GM03348 (cell line): ENCODE data around the gene MIAT.
"Not testable (repeated sequence)": the region's sequence is repeated elsewhere in the genome, so short reads cannot be mapped to it uniquely, and the experiment has no call there.

Source experiments
- DNase-seq: peaks from one replicate; pipeline ENCODE4 v3.0.0; 2012; ENCODE audit warnings: low spot score

MIAT gene

DNA sequence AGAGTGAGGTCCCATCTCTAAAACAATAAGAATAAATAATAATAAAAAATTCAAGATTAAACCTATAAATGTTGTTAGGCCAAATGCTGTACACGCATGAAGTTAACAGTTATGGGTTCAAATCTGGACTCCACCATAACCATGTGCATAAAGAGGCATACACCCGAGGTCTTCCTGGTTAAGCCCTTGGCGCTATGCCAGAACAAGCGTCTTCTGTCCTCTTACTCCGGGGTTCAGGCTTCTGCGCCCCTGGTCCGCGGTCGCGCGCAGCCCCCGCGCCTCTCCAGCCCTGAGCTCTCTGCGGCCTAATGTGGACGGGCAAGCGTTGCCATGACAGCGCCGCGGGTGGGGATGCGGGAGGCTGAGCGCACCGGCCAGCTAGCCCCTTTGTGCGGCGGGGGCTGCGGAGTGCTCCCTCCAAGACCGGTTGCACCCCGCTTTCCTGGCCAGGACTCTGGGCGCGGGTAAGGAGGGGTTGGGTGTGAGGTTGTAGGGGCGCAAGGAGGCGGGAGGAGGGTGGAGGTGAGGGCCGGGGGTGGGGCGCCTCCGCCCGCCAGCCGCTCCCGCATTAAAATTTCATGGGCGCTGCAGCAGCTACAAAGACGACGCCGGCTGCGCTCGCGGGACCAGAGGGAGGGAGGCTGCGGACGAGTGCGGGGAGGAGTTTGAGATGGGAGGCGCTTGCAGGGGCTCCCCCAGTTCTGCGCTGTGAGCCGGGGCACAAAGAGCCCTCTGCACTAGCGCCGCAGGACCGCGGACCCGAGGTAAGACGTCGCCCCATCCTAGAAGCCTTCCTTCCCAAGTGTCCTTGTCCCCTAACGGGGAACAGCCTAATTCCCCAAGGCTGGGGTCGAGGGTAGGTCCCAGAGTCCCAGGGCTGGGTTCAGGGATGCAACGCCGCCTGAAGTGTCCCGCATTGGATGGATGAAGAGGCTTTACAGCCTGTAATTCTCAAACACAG is at the start of gene MIAT:
MIAT (plus strand) TSS at position 698 of the 961 bp plus-strand sequence.
- DNase-seq = peak; percentile 57

DNA sequence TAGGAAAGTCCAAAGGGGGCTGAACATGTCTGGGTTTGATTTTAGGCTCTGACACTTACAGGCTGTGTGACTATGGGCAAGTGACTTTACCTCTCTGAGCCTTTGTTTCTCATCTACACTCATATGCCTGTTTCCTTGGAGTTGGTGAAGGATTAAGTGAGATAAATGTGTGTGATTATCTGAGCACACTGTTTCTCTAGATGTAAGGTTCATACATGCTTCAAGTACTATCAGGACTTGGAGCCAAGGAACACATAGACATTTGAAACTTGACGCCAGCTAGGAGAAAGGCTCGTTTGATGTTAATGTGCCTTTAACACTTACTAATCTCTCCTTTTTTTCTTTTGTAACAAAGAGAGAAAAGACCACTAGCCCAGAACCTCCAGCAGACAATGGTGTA is 49.3 kb upstream of the MIAT start:
- DNase-seq = no peak

DNA sequence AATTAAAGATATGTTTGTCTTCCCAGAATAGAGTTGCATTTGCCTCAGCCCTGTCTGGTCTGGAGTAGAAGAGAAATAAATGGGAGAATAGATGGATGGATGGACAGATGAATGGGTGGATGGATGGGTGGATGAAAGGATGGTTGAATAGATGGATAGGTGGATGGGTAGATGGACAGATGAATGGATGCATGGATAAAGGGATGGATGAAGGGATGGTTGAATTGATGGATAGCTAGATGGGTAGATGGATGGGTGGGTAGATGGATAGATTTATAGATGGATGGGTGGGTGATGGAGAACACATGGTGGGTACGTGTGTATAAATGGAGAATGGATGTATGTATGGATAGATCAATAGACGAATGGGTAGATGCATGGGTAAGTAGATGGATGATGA is 48.1 kb upstream of the MIAT start:
- DNase-seq = no peak

DNA sequence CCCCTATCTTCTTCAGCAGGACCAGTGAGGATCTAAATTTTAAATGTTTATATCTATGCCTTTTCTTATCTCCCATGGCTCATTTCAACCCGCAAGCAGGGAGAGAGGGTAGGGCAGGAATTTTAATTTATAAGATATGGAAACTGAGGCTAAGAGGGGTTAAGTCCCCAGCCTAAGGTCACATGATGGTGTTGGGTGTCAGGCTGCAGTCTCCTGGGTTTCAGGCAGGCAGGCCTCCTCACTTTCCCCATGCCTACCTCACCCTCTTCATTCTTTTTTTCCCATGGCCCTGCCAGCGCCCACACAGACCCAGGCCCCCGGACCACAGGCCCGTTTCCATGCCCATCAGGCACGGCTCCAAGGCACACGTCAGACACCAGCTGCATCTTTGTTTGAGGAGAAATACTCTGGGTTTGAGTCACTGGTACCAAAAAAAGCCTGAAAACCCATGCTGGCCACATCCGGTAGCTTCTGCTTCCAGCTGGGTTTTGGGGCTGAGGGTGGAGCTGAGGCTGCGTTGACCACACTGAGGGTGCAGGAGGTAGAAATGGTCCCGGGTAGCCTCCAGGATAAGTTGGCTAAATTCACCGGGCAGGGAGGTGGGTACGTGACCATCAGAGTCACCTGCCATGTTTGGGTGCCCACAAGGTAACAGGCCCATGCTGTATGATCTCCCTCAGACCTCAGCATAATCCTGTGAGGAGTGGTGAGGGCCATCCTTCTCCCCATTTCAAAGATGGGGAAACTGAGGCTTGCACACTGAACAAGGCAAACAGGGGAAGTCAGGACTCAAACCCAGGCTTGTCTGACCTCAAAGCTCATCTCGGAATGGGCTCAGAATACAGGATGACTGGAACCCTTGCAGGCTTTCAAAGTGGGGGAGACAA is 47.1 kb upstream of the MIAT start:
- DNase-seq = peak; percentile 94

DNA sequence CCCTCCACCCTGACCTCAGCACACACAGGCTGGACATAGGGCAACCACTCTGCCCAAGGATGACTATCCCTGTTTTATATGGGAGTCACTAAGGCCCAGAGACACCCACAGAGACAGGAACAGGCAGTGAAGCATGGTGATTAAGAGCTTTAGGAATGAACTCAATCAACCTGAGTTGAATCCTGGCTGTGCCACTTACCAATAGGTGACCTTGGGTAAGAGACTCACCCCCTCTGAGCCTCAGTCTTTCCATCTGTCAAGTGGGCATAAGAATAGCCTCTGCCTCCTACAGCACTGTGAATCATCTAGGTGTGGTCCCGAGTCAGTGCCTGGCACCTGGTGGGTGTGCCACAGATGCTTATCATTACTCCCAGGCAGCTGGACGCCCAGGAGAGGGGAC is 46.4 kb upstream of the MIAT start:
- no peak for DNase-seq

DNA sequence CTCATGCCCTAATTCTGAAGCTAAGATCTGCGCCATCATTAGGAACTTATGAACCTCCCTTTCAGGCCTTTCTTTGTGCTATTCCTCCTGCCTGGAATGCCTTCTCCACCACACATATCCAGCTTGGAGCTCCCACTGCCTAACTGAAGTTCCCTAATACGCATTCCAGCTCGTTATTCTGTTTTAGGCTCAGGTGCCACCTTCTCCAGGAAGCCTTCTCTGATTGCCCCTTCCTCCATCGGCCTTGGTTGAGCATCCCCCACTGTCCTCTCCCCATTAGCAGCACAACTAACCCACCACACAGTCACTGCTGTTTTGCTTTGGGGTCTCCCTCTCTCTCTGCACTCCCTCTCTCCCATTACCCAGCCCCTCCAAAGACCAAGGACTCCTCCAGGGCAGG is 44.7 kb upstream of the MIAT start:
- DNase-seq = no peak

DNA sequence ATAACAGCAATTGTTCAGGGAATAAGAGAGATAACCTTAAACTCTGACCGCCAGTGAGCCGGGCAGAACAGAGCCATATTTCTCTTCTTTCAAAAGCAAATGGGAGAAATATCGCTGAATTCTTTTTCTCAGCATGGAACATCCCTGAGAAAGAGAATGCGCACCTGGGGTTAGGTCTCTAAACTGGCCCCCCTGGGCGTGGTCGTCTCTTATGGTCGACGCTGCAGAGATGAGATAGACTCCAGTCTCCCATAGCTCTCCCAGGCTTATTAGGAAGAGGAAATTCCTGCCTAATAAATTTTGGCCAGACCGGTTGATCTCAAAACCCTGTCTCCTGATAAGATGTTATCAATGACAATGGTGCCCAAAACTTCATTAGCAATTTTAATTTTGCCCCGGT is 43.6 kb upstream of the MIAT start:
- not testable (repeated sequence) for DNase-seq

DNA sequence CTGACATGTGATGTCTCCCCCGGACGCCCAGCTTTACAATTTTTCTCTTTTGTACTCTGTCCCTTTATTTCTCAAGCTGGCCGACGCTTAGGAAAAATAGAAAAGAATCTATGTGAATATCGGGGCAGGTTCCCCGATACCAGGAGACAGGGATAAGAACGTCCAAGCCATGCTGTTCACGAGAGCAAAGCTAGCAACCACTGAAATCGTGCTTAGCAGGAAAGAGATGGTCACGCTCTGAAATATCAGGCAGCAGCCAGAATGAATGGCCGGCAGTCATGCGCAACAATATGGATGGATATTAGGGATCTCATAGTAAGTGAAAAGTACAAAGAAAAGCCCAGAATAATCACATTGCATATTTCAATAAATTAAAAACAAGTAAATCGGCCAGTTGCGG is 43.1 kb upstream of the MIAT start:
- DNase-seq = no peak

DNA sequence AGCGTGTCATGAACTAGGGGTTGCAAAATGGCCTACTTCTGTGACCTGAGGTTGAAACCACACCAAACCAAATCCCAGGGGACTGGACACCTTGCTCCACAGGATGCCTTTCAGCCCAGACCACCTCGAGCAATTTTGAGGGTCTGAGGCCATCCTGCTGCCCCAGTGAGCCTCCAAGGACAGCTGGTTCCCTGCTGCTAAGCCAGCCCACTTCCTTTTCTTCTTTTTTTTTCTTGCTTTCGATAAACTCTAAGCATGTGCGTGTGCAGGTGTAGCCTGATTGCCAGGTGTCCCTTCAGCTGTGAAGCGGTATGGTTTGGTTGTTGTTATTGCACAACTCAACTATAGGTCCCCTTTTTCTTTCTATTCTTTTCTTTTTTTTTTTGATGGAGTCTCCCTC is 42.2 kb upstream of the MIAT start:
- DNase-seq = no peak

DNA sequence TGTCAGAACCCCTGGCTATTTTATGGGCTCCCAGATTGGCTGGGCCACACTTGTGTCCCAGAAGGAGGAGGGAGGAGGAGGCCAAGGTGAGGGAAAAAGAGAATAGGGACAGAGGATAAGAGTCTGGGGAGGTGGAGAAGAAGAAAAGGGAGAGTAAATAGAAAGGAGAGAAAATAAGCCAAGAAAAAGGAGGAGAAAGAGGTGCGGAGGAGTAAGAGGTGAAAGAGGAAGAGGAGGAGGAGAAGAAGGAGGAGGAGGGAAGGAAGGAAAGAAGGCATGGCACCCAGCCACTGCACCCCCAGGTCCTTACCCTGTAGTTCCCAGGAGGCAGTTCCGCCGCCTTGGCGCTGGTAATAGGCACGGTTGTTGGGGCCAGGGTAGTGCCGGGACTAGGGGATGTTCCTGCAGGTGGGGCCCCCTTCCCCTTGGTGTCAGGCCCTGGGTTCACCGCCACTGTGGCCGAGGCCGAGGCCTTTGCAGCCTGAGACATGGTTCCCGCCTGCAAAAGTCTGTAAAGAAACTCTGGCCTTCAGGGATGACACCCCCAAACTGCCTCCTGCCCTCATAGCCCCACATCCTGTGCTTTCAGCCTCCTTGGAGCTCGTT is 41.5 kb upstream of the MIAT start:
- DNase-seq = no peak

DNA sequence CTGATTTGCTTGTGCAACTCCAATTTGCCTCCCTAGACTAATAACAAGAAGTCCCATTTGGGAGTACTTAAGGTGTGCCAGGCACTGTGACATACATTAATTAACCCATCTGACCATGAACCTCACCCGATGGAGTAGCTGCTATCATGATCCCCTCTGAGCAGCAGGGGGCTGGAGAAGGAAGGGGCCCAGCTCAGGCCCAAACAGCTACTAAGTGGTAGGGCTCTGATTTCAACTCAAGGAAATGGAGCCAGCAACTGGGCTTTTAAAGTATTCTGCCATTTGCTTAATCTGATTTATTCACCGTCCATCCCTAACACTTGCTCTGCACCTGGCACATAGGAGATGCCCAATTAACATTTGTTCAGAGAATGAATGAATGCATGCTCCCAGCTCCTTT is 40.7 kb upstream of the MIAT start:
- no peak for DNase-seq

DNA sequence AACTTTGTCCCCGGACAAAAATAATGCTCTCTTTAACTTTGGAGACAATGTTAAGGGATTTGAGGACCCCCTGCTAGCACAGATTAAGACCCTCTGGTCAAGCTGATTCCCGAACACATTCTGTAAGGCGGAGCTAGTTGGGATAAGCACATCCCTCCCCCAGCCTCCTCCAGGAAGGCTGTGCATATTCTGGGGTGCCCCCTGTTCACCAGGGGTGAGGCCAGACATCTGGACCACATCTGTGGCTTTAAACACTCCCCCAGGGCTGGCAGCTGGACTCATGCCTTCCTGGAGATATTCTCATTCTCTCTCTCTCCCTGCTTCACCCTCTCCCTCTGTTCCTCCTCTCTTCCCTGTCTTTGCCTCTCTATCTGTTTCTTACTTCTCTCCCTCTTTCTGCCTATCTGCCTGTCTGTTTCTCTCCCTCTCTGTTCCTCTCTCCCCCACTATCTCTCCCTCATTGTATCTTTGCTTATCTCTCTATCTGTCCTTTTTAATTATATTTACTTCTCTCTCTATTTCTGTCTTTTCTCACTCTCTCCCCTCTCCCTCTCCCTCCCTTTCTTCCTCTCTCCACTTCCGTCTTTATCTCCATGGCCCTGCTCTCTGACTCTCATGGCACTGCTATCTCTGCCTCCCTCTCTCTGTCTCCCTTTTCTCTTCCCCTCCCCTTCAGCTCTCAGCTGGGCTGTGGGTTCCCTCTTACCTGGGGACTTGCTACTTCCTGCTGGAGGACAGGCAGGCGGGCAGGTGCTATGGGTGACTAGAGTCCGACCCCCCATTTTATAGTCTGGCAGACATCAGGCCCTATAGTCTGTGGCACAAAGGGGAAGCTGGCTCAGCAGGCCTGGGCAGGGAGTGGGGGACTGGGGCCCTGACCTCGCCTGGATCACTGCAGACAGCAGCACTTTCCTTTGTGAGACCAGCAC is 39.9 kb upstream of the MIAT start, which contains the start of gene CRYBB1:
CRYBB1 (minus strand) TSS at position 757 of the 929 bp plus-strand sequence. CDS start 1,708 bp downstream, outside the sequence.
- peak; percentile 65 for DNase-seq

DNA sequence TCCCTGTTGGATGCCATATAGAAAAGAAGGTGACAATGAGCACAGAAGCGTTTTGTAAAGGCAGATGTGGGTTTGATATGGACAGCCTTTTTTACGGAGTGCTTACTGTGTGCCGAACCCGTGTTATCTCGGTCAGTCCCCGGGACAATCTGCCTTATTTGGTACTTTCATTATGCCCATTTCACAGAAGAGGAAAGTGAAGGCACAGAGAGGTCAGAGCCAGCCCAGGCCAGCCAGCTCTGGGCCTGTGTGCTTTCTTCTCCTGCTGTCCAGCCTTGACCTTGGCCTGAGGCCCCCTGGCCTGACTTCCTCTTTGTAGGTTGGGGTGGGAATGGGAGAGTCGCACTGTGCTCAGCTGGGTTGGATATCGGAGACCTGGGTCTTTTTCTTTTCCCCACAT is 38.9 kb upstream of the MIAT start:
- DNase-seq = no peak

DNA sequence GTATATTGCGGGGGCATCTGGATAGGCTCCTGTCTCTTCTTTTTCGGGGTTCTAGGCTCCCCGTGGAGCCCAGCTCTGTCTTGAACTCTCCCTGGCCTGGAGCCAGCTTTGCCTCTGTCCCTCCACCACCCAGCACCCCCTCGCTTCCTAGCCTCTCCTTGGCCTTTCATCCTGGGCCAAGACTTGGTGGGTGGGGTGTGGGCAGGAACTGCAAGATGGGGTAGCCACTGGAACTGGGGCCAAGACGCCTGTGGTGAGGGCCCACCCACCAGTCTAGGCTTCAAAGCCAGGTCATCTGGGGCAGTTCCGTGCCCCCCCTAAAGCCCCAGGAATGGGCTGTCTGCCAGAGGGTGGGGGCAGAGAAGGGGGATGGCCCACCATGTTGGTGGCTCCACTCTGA is 37.9 kb upstream of the MIAT start:
- DNase-seq = no peak

DNA sequence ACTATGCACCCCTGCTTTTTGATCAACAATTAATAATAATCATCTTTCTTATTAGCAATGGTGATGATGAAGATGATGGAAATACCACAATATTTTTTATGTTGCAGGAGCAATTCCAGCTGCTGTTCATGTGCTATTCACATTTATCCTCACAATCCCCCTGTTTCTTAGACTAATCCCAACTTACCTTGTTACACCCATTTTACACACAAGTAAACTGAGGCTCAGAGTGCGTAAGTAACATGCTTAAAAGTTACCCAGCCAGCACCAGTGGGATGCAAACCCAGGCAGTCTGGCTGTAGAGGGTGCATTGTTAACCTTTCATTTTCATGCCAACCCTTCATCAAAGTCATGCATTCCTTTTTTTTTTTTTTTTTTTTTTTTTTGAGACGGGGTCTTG is 37.2 kb upstream of the MIAT start:
- no peak for DNase-seq

DNA sequence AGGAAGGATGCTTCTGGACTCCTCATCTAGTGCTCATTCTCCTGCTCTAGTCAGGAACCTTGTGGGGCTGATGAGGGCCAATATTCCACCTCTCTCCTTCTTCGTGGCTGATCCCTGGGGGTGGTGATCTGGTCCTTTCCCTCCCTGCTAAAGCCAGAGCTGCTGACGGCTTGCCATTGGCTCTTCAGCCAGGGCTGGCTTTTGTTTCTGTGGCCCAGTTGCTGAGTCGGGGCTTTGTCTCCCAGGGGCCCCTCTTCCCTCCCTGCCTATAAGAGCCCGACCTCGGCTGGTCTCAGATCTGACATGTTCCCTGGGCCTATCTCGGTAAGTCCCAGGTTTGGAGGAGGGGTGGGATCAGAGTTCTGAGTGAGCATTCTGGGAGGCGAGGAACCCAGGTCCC is 35.7 kb upstream of the MIAT start, which contains the start of gene CRYBA4:
CRYBA4 (plus strand) TSS at position 301 of the 400 bp plus-strand sequence. CDS start 634 bp downstream, outside the sequence.
- no peak for DNase-seq

DNA sequence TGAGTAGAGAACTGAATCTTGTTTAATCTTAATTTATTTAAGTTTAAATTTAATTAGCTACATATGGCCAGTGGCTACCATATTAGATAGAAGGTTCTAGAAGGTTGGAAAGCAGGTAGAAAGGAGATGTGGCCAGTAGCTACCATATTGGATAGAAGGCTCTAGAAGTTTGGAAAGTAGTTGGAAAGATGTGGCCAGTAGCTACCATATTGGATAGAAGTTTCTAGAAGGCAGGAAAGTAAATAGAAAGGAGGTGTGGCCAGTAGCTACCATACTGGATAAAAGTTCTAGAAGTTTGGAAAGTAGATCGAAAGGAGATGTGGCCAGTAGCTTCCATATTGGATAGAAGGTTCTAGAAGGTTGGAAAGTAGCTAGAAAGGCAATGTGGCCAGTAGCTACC is 33.4 kb upstream of the MIAT start:
- no peak for DNase-seq

DNA sequence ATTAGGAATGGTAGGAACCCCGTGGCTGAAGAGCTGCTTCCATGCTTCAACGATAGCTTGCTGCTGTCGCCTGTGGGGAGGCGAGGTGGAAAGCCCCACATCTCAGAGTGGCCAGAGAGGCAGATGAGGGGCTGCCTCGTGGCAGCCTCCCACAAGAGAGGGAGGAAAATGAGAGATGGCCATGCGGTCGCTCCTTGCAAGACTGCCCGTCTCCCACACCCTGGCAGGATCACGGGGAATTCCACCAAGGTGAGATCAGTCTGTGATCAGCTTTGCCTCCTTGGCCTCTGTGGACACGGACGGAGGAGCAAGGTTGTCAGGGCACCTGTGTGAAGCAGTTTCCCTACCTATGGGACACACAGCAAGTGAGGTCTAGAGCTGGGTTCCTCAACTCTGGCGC is 32.6 kb upstream of the MIAT start:
- DNase-seq = no peak

DNA sequence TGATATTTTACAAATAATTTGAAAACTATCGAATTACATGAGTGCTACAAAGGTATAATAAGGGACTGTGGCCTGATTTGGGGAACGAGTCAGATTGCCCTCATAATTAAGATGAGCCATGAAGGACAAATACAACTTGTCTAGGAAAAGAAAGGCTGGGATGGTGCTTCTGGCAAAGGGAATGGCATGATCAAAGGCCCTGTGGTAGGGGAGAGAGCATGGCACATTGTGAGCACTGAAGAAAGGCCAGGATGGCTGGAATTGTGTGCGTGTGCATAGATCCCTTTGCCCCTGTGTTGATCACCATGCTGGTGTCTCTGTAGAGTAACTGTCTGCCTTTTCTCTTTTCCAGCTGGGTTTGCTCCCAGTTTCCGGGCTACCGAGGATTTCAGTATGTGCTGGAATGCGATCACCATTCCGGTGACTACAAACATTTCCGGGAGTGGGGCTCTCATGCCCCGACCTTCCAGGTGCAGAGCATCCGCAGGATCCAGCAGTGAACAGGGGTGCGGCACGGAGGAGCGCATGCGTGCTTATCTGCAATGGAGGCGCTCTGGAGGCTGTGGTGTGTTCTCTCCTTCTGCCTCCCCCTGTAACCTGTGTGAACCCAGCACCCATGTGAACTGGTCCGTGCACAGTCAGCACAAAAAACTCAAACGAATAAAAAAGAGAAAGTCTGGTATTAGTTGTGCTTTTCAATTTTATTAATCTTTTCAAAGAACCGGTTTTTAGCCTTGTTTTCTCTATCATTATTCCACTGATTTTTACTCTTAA is 27.2 kb upstream of the MIAT start:
- no peak for DNase-seq

DNA sequence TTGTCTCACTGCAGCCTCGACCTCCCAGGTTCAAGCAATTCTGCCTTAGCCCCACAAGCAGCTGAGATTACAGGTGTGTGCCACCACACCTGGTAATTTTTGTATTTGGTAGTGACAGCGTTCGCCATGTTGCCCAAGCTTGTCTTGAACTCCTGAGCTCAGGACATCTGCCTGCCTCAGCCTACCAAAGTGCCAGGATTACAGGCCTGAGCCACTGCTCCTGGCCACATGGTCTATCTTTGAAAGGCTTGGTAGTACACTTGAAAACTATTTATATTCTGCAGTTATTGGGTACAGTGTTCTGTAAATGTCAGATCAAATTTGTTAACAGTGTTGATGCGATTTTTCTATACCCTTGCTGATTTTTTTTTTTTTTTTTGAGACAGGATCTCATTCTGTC is 26.1 kb upstream of the MIAT start:
- DNase-seq = no peak
